H9 (cell line): ENCODE results near the gene UPK2. TPM values are rescaled to one million over a fixed set of nuclear protein-coding genes. Genes with fewer than 3 reads are reported as not detected.

Experiments used
- DNase-seq: peaks from one replicate; pipeline ENCODE4 v3.0.0-alpha.2; 2017
- H2AFZ ChIP-seq: one replicate; pipeline ENCODE4 v1.6.1; 2013; ENCODE audit warnings: mild to moderate bottlenecking, low read length, control low read depth, moderate library complexity
- H2AK5ac ChIP-seq: 2 replicates; pipeline ENCODE4 v1.6.1; 2013; ENCODE audit warnings: low read length, control low read depth, mixed read lengths; ENCODE audit not compliant: insufficient read length
- H2BK120ac ChIP-seq: one replicate; pipeline ENCODE4 v1.6.1; 2013; ENCODE audit warnings: low read depth, mild to moderate bottlenecking, low read length, control low read depth, inconsistent platforms; ENCODE audit not compliant: poor library complexity, severe bottlenecking
- H2BK12ac ChIP-seq: 2 replicates; pipeline ENCODE4 v1.6.1; 2013; ENCODE audit warnings: low read length, control low read depth, mixed read lengths, low read depth; ENCODE audit not compliant: insufficient read length
- H2BK15ac ChIP-seq: 2 replicates; pipeline ENCODE4 v1.6.1; 2013; ENCODE audit warnings: low read depth, low read length, control low read depth
- H2BK20ac ChIP-seq: one replicate; pipeline ENCODE4 v1.6.1; 2013; ENCODE audit warnings: low read depth, mild to moderate bottlenecking, low read length, control low read depth, inconsistent platforms; ENCODE audit not compliant: poor library complexity, severe bottlenecking
- H2BK5ac ChIP-seq: 2 replicates; pipeline ENCODE4 v1.6.1; 2013; ENCODE audit warnings: low read length, control low read depth, mixed read lengths; ENCODE audit not compliant: insufficient read length
- H3K14ac ChIP-seq: 2 replicates; pipeline ENCODE4 v1.6.1; 2013; ENCODE audit warnings: low read length, control low read depth; ENCODE audit not compliant: insufficient read depth
- H3K18ac ChIP-seq: 2 replicates; pipeline ENCODE4 v1.6.1; 2013; ENCODE audit warnings: low read depth, mild to moderate bottlenecking, mixed read lengths, low read length, control low read depth; ENCODE audit not compliant: insufficient read length
- H3K23ac ChIP-seq: 2 replicates; pipeline ENCODE4 v1.6.1; 2013; ENCODE audit warnings: low read length, control low read depth, mixed read lengths, low read depth; ENCODE audit not compliant: insufficient read length
- H3K23me2 ChIP-seq: 2 replicates; pipeline ENCODE4 v1.6.1; 2013; ENCODE audit warnings: low read depth, mild to moderate bottlenecking, mixed read lengths, low read length, control low read depth; ENCODE audit not compliant: insufficient read length, poor library complexity, severe bottlenecking
- H3K27ac ChIP-seq: 2 replicates; pipeline ENCODE4 v1.5.1; 2013; ENCODE audit warnings: low read length, control low read depth, mixed read lengths, low read depth; ENCODE audit not compliant: insufficient read length
- H3K27me3 ChIP-seq: 2 replicates; pipeline ENCODE4 v1.6.1; 2013; ENCODE audit warnings: low read length, control low read depth, inconsistent platforms; ENCODE audit not compliant: insufficient read depth
- H3K4ac ChIP-seq: 2 replicates; pipeline ENCODE4 v1.6.1; 2013; ENCODE audit warnings: low read depth, mild to moderate bottlenecking, control low read depth, inconsistent platforms, low read length, moderate library complexity
- H3K4me1 ChIP-seq: 2 replicates; pipeline ENCODE4 v1.6.1; 2013; ENCODE audit warnings: low read length, control low read depth, inconsistent platforms; ENCODE audit not compliant: insufficient read depth
- H3K4me2 ChIP-seq: 2 replicates; pipeline ENCODE4 v1.6.1; 2013; ENCODE audit warnings: low read length, control low read depth, mixed read lengths; ENCODE audit not compliant: insufficient read length, insufficient read depth
- H3K56ac ChIP-seq: 2 replicates; pipeline ENCODE4 v1.6.1; 2013; ENCODE audit warnings: low read depth, mild to moderate bottlenecking, mixed read lengths, low read length, control low read depth; ENCODE audit not compliant: insufficient read length
- H3K79me1 ChIP-seq: 2 replicates; pipeline ENCODE4 v1.6.1; 2013; ENCODE audit warnings: low read depth, mild to moderate bottlenecking, moderate library complexity, low read length, control low read depth, inconsistent platforms; ENCODE audit not compliant: insufficient read depth, poor library complexity, severe bottlenecking
- H3K79me2 ChIP-seq: 2 replicates; pipeline ENCODE4 v1.6.1; 2013; ENCODE audit warnings: low read length, control low read depth, inconsistent platforms; ENCODE audit not compliant: insufficient read depth
- H3K9ac ChIP-seq: 2 replicates; pipeline ENCODE4 v1.6.1; 2013; ENCODE audit warnings: low read length, control low read depth, mixed read lengths; ENCODE audit not compliant: insufficient read length; ENCODE audit errors: extremely low read depth
- H3K9me3 ChIP-seq: one replicate; pipeline ENCODE4 v1.6.1; 2013; ENCODE audit warnings: low read depth, low read length, inconsistent platforms; ENCODE audit not compliant: control insufficient read depth
- H3T11ph ChIP-seq: one replicate; pipeline ENCODE4 v1.6.1; 2013; ENCODE audit warnings: mild to moderate bottlenecking, low read length, control low read depth, inconsistent platforms
- H4K20me1 ChIP-seq: one replicate; pipeline ENCODE4 v1.6.1; 2013; ENCODE audit not compliant: control insufficient read depth, insufficient read length, insufficient read depth
- H4K5ac ChIP-seq: 2 replicates; pipeline ENCODE4 v1.6.1; 2013; ENCODE audit warnings: low read depth, mild to moderate bottlenecking, mixed read lengths, low read length, control low read depth; ENCODE audit not compliant: insufficient read length
- H4K8ac ChIP-seq: replicated peaks from 2 replicates; pipeline ENCODE4 v1.6.1; 2013; ENCODE audit warnings: low read length, control low read depth, mixed read lengths, low read depth; ENCODE audit not compliant: insufficient read length
- H4K91ac ChIP-seq: 2 replicates; pipeline ENCODE4 v1.6.1; 2013; ENCODE audit warnings: low read depth, mild to moderate bottlenecking, moderate library complexity, mixed read lengths, low read length, control low read depth; ENCODE audit not compliant: insufficient read length
- H3K27ac Mint-ChIP-seq, 3 experiments: 2 replicates in 2 of 3; 3 replicates in 1 of 3; pipeline ENCODE4 v1.8.0; 2020 to 2021; ENCODE audit warnings: mixed read lengths in 3 of 3, mild to moderate bottlenecking in 1 of 3, moderate library complexity in 1 of 3
- H3K27me3 Mint-ChIP-seq: 2 replicates; pipeline ENCODE4 v1.8.0; 2021; ENCODE audit warnings: low read depth, mild to moderate bottlenecking, moderate library complexity, mixed read lengths
- H3K36me3 Mint-ChIP-seq, 3 experiments: 2 replicates in 2 of 3; 3 replicates in 1 of 3; pipeline ENCODE4 v1.8.0; 2020 to 2021; ENCODE audit warnings: low read depth in 3 of 3, mixed read lengths in 3 of 3; ENCODE audit not compliant: insufficient read depth in 1 of 3
- H3K4me1 Mint-ChIP-seq, 2 experiments: 2 replicates each; pipeline ENCODE4 v1.8.0; 2020; ENCODE audit warnings: mixed read lengths in 2 of 2
- H3K4me3 Mint-ChIP-seq, 2 experiments: 2 replicates in 1 of 2; 3 replicates in 1 of 2; pipeline ENCODE4 v1.8.0; 2020 to 2021; ENCODE audit warnings: mild to moderate bottlenecking in 2 of 2, mixed read lengths in 2 of 2, moderate library complexity in 1 of 2
- H3K9me3 Mint-ChIP-seq, 2 experiments: 2 replicates in 1 of 2; 3 replicates in 1 of 2; pipeline ENCODE4 v1.8.0; 2020; ENCODE audit warnings: mild to moderate bottlenecking in 2 of 2, mixed read lengths in 2 of 2, moderate library complexity in 1 of 2
- WGBS: extraction: QIAGEN DNeasy Blood & Tissue Kit; methylation state at CpG from one replicate; pipeline ENCODE4 v1.1.7; 2013; ENCODE audit warnings: missing lambda C conversion rate, low lambda C conversion rate, mixed read lengths; ENCODE audit not compliant: insufficient read length; ENCODE audit errors: extremely low coverage; 5-methylcytosine and 5-hydroxymethylcytosine counted together
- total RNA-seq: library from RNA; stranded (reverse); gene quantifications from 2 replicates; pipeline ENCODE4 v1.2.1, GENCODE V29; 2021
- TF ChIP-seq, protein P1 (sequence below): fragments of 200-600 bp; sonication (generic); conservative IDR thresholded peaks from 3 replicates; pipeline ENCODE4 v1.8.0; 2021; ENCODE audit warnings: antibody characterized with exemption, mild to moderate bottlenecking

The UPK2 gene
- total RNA-seq, 1 experiment from 2014 or later, result 0.33 TPM

DNA sequence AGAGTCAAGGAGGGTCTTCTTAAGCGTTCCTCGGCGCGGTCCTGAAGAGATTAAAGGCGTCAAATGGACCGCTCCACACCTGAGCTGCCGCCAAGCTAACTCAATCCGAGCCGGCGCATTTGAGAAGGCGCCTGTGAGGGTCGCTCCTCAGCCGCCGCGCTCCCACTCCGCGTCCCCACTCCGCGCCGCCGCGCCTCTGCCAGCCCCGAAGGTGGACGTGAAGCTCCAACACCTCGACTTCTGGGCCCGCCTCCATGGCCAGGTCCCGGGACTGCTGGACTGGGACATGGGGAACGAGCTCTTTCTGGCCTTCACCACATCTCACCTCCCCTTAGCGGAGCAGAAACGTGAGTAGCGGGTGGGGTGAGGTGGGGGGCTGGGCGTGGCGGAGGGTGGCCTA lies 15.5 kb downstream of the UPK2 start, which contains the start of gene FOXR1:
Gene FOXR1, plus strand, starts transcription at position 116 of the 400 bp plus-strand sequence. Its CDS starts 171 bp downstream, at position 287.
- Histone ChIP-seq H3K27me3 (no peaks in the 10 kb centered on the region), H3K18ac (no peak within 1 kb of the TSS), H2BK120ac (no peak within 1 kb of the TSS), H3K23me2 (no peaks in the 10 kb centered on the region), H3K9me3 (no peaks in the 10 kb centered on the region), H3T11ph (no peak within 1 kb of the TSS), H4K8ac (no peak within 1 kb of the TSS), H3K56ac (no peak within 1 kb of the TSS), H3K9ac (no peak within 1 kb of the TSS), H2BK15ac (no peak within 1 kb of the TSS), H4K91ac (no peak within 1 kb of the TSS), H3K79me1 (no peaks in the 10 kb centered on the region), H2BK5ac (no peak within 1 kb of the TSS), H3K27ac (no peak within 1 kb of the TSS), H3K14ac (no peak within 1 kb of the TSS), H2AFZ (no peak within 1 kb of the TSS), H3K4me1 (no peaks in the 10 kb centered on the region), H2BK12ac (no peak within 1 kb of the TSS), H2AK5ac (no peak within 1 kb of the TSS), H3K79me2 (no peaks in the 10 kb centered on the region), H2BK20ac (no peak within 1 kb of the TSS), H4K20me1 (no peaks in the 10 kb centered on the region), H3K4me2 (no peak within 1 kb of the TSS), H3K4ac (no peak within 1 kb of the TSS), H4K5ac (no peak within 1 kb of the TSS), H3K23ac (no peak within 1 kb of the TSS)
- no peak for DNase-seq
- no peaks in the 10 kb centered on the region for H3K36me3 Mint-ChIP-seq
- peaks cover 0 to 2% of the 10 kb centered on the region in 2 experiments; a peak in 2 of 5 replicates for H3K9me3 Mint-ChIP-seq
- H3K4me1 Mint-ChIP-seq, result no peaks in the 10 kb centered on the region
- peaks cover 7% of the 10 kb centered on the region; the same call in 1 of the 2 replicates for H3K27me3 Mint-ChIP-seq
- H3K4me3 Mint-ChIP-seq, result no peak within 1 kb of the TSS
- no peak within 1 kb of the TSS for H3K27ac Mint-ChIP-seq
- no CpG with 5 or more reads among the region's 33 CpGs for WGBS
- TF ChIP-seq, protein P1, sequence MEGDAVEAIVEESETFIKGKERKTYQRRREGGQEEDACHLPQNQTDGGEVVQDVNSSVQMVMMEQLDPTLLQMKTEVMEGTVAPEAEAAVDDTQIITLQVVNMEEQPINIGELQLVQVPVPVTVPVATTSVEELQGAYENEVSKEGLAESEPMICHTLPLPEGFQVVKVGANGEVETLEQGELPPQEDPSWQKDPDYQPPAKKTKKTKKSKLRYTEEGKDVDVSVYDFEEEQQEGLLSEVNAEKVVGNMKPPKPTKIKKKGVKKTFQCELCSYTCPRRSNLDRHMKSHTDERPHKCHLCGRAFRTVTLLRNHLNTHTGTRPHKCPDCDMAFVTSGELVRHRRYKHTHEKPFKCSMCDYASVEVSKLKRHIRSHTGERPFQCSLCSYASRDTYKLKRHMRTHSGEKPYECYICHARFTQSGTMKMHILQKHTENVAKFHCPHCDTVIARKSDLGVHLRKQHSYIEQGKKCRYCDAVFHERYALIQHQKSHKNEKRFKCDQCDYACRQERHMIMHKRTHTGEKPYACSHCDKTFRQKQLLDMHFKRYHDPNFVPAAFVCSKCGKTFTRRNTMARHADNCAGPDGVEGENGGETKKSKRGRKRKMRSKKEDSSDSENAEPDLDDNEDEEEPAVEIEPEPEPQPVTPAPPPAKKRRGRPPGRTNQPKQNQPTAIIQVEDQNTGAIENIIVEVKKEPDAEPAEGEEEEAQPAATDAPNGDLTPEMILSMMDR, result no peak
